Measurements from ENCODE around the gene NRXN3.
"Not testable (repeated sequence)": the region's sequence is repeated elsewhere in the genome, so short reads cannot be mapped to it uniquely, and the experiment has no call there.

NRXN3 gene

GRCh38 chr14:79096811-79097210 lies 926.6 kb downstream of the NRXN3 start:
- no peak for DNase-seq

- DNase-seq: no peak
These were observed 928.2 kb downstream of the NRXN3 start for GRCh38 chr14:79098324-79098723.

GRCh38 chr14:79100578-79100977 lies 930.4 kb downstream of the NRXN3 start:
- DNase-seq: no peak

GRCh38 chr14:79101388-79101787 lies 931.2 kb downstream of the NRXN3 start:
- no peak for DNase-seq

- DNase-seq: no peak
These were observed 933.6 kb downstream of the NRXN3 start for GRCh38 chr14:79103764-79104163.

- DNase-seq: not testable (repeated sequence)
These were observed 940.4 kb downstream of the NRXN3 start for GRCh38 chr14:79110564-79110963.

- no peak for DNase-seq
These were observed 941.9 kb downstream of the NRXN3 start for GRCh38 chr14:79111987-79112501.

GRCh38 chr14:79117561-79117960 lies 947.4 kb downstream of the NRXN3 start:
- no peak for DNase-seq

GRCh38 chr14:79118291-79118690 lies 948.1 kb downstream of the NRXN3 start:
- DNase-seq: no peak

- no peak for DNase-seq
These were observed 964.2 kb downstream of the NRXN3 start for GRCh38 chr14:79134361-79134760.

- DNase-seq: no peak
These were observed 966.2 kb downstream of the NRXN3 start for GRCh38 chr14:79136071-79137044.

GRCh38 chr14:79137045-79137430 lies 966.9 kb downstream of the NRXN3 start:
- DNase-seq: no peak

GRCh38 chr14:79137836-79138235 lies 967.7 kb downstream of the NRXN3 start:
- DNase-seq: no peak

- no peak for DNase-seq
These were observed 974.7 kb downstream of the NRXN3 start for GRCh38 chr14:79144896-79145295.

- no peak for DNase-seq
These were observed 980.1 kb downstream of the NRXN3 start for GRCh38 chr14:79150226-79150625.

GRCh38 chr14:79157369-79157768 lies 987.2 kb downstream of the NRXN3 start:
- no peak for DNase-seq

GRCh38 chr14:79161571-79161970 lies 991.4 kb downstream of the NRXN3 start:
- no peak for DNase-seq

GRCh38 chr14:79162833-79163232 lies 992.7 kb downstream of the NRXN3 start:
- no peak for DNase-seq

- no peak for DNase-seq
These were observed 995.4 kb downstream of the NRXN3 start for GRCh38 chr14:79165471-79166090.

GRCh38 chr14:79166171-79166570 lies 996.0 kb downstream of the NRXN3 start:
- DNase-seq: no peak

- DNase-seq: no peak
These were observed 997.8 kb downstream of the NRXN3 start for GRCh38 chr14:79167957-79168356.

- DNase-seq: no peak
These were observed 1005.5 kb downstream of the NRXN3 start for GRCh38 chr14:79175671-79176070.

- DNase-seq: no peak
These were observed 1006.9 kb downstream of the NRXN3 start for GRCh38 chr14:79177106-79177505.

GRCh38 chr14:79178719-79179118 lies 1008.5 kb downstream of the NRXN3 start:
- DNase-seq: no peak
